K562 (cell line): ENCODE measurements around the gene KAT6B. TPM values are rescaled to one million over a fixed set of nuclear protein-coding genes. Genes with fewer than 3 reads are reported as not detected.

ENCODE experiments used
- ATAC-seq: fragments of 200-7000 bp; cut with Tn5 transposase; 3 replicates; pipeline ENCODE4 v1.9.1; 2020; ENCODE audit warnings: moderate library complexity
- BruUV-seq: library from RNA; stranded (reverse); fragments of 400-500 nt; replicated peaks from 2 replicates; lab custom pipeline; 2021; lab: Mats Ljungman, UMichigan
- CTCF ChIA-PET: fragments of 300-600 bp; formaldehyde crosslinking; extraction: SDS; loops from one replicate; lab custom pipeline; 2021; ENCODE audit warnings: low intra/inter-chr PET ratio; lab: Yijun Ruan, JAX
- POLR2A ChIA-PET: fragments of 300-600, 350-650 bp; sonication (Branson Sonifier 250); formaldehyde crosslinking; extraction: SDS; loops from one replicate; lab custom pipeline; 2021; ENCODE audit warnings: antibody characterized with exemption, inconsistent platforms; lab: Yijun Ruan, JAX
- DNase-seq, 4 experiments: peaks; one replicate each; pipeline versions ENCODE4 v3.0.0 to v3.0.0-alpha.2; 2011 to 2018; ENCODE audit warnings: low spot score in 3 of 4, mixed read lengths in 3 of 4; ENCODE audit errors: extremely low read depth in 1 of 4
- FAIRE-seq: peaks from 2 replicates; lab custom pipeline; 2011; peaks lifted over from hg19 to GRCh38; lab: Jason Lieb, UNC
- H2AFZ ChIP-seq: 2 replicates; pipeline ENCODE4 v1.6.0; 2011; ENCODE audit warnings: low read depth, low read length, control low read depth, inconsistent platforms
- H3K27ac ChIP-seq: fragments of 200-600 bp; 3 replicates; pipeline ENCODE4 v1.8.0; 2011; ENCODE audit warnings: low read depth, mild to moderate bottlenecking, control low read depth, inconsistent platforms, low read length, moderate library complexity, mixed read lengths; ENCODE audit errors: extremely low read depth
- H3K27me3 ChIP-seq, 2 experiments: fragments of 300-600 bp in 1 of 2; 2 replicates in 1 of 2; 3 replicates in 1 of 2; pipeline versions ENCODE4 v1.6.0 to v1.8.0; 2011; ENCODE audit warnings: inconsistent platforms in 2 of 2, low read length in 2 of 2, mild to moderate bottlenecking in 1 of 2, mixed read lengths in 1 of 2, moderate library complexity in 1 of 2; ENCODE audit not compliant: control insufficient read depth in 2 of 2, insufficient read depth in 2 of 2
- H3K36me3 ChIP-seq: fragments of 300-600 bp; 3 replicates; pipeline ENCODE4 v1.8.0; 2011; ENCODE audit warnings: mild to moderate bottlenecking, low read length, inconsistent platforms; ENCODE audit not compliant: control insufficient read depth, insufficient read depth
- H3K4me1 ChIP-seq, 2 experiments: fragments of 200-600 bp in 1 of 2; replicated peaks in 1 of 2; 2 replicates in 1 of 2; 3 replicates in 1 of 2; pipeline versions ENCODE4 v1.5.1 to v1.8.0; 2011; ENCODE audit warnings: inconsistent platforms in 2 of 2, low read length in 2 of 2, mild to moderate bottlenecking in 1 of 2, mixed read lengths in 1 of 2, moderate library complexity in 1 of 2; ENCODE audit not compliant: control insufficient read depth in 2 of 2, insufficient read depth in 2 of 2
- H3K4me2 ChIP-seq: 2 replicates; pipeline ENCODE4 v1.6.1; 2011; ENCODE audit warnings: low read length, control low read depth, inconsistent platforms, mixed read lengths; ENCODE audit not compliant: insufficient read depth
- H3K4me3 ChIP-seq: fragments of 200-600 bp; sonication (generic), shearing (Covaris generic); 2 replicates; pipeline ENCODE4 v1.5.1; 2016; ENCODE audit warnings: control low read depth, inconsistent platforms
- H3K79me2 ChIP-seq: fragments of 200-600 bp; 3 replicates; pipeline ENCODE4 v1.8.0; 2011; ENCODE audit warnings: low read length, inconsistent platforms; ENCODE audit not compliant: control insufficient read depth, insufficient read depth
- H3K9ac ChIP-seq, 2 experiments: 2 replicates each; pipeline versions ENCODE4 v1.6.0 to v1.6.1; 2011; ENCODE audit warnings: low read depth in 2 of 2, low read length in 2 of 2, control low read depth in 1 of 2, inconsistent platforms in 1 of 2, mild to moderate bottlenecking in 1 of 2, mixed read lengths in 1 of 2; ENCODE audit not compliant: insufficient read depth in 1 of 2
- H3K9me1 ChIP-seq: one replicate; pipeline ENCODE4 v1.6.0; 2011; ENCODE audit warnings: inconsistent platforms, mild to moderate bottlenecking, low read length, moderate library complexity; ENCODE audit not compliant: control insufficient read depth, insufficient read depth
- H3K9me3 ChIP-seq: replicated peaks from 2 replicates; pipeline ENCODE4 v1.5.1; 2011; ENCODE audit warnings: low read depth, low read length, inconsistent platforms; ENCODE audit not compliant: control insufficient read depth, insufficient read depth
- H4K20me1 ChIP-seq: replicated peaks from 2 replicates; pipeline ENCODE4 v1.6.1; 2011; ENCODE audit warnings: low read length, inconsistent platforms, mixed read lengths; ENCODE audit not compliant: control insufficient read depth, insufficient read depth
- ZNF24 ChIP-seq: fragments of 450-650 bp; IDR thresholded peaks from 2 replicates; pipeline ENCODE4 v1.6.1; 2016
- WGBS: fragments of 100-300 bp; shearing (Covaris generic); methylation state at CpG from one replicate; pipeline ENCODE4 v1.1.6; 2016; ENCODE audit warnings: low coverage, mixed read lengths; ENCODE audit not compliant: insufficient coverage; ENCODE audit errors: missing lambda C conversion rate; 5-methylcytosine and 5-hydroxymethylcytosine counted together
- in situ Hi-C: fragments of 300-500 bp; cut with MboI; formaldehyde crosslinking; loops from 4 replicates; pipeline ENCODE4 v1.15.0; 2018; ENCODE audit warnings: inconsistent platforms, mixed read lengths
- intact Hi-C: fragments of 100-400 bp; cut with micrococcal nuclease; formaldehyde crosslinking; loops from 2 replicates; pipeline ENCODE4 v1.14.2; 2022
- polyA plus RNA-seq, 8 experiments: library from polyadenylated mRNA; depleted of rRNA in 4 of 8; stranded (reverse) in 5 of 8; unstranded in 3 of 8; fragments of >200 nt; fragmentation: Nextera tagmentation in 2 of 8; fragmentation: Illumina TruSeq in 1 of 8; extraction: Ambion mirVana in 2 of 8; extraction: Trizol in 1 of 8; gene quantifications; 2 replicates each; pipeline versions ENCODE4 v1.2.1 to v1.2.3, GENCODE V29; 2011 to 2014; ENCODE audit warnings: inconsistent platforms in 1 of 8, missing spikeins in 1 of 8
- total RNA-seq, 7 experiments: library from RNA; depleted of rRNA in 6 of 7; stranded (reverse); fragments of >200 nt in 6 of 7; fragmentation: Illumina TruSeq in 2 of 7; extraction: Trizol in 2 of 7; gene quantifications; 2 replicates each; pipeline versions ENCODE4 v1.2.1 to v1.2.3, GENCODE V29; 2011 to 2021; ENCODE audit warnings: low replicate concordance in 1 of 7
- TF ChIP-seq, protein P1 (sequence below): fragments of 250-450 bp; sonication (Bioruptor Pico); IDR thresholded peaks from 2 replicates; pipeline ENCODE4 v1.5.0; 2020; ENCODE audit warnings: mild to moderate bottlenecking

The KAT6B gene
- total and polyA plus RNA-seq, 9 of the 15 experiments (the other 6 are each of a cell fraction or from before 2014, with no cell fraction given): 1.4 to 9.2 (median 6.8) TPM

DNA sequence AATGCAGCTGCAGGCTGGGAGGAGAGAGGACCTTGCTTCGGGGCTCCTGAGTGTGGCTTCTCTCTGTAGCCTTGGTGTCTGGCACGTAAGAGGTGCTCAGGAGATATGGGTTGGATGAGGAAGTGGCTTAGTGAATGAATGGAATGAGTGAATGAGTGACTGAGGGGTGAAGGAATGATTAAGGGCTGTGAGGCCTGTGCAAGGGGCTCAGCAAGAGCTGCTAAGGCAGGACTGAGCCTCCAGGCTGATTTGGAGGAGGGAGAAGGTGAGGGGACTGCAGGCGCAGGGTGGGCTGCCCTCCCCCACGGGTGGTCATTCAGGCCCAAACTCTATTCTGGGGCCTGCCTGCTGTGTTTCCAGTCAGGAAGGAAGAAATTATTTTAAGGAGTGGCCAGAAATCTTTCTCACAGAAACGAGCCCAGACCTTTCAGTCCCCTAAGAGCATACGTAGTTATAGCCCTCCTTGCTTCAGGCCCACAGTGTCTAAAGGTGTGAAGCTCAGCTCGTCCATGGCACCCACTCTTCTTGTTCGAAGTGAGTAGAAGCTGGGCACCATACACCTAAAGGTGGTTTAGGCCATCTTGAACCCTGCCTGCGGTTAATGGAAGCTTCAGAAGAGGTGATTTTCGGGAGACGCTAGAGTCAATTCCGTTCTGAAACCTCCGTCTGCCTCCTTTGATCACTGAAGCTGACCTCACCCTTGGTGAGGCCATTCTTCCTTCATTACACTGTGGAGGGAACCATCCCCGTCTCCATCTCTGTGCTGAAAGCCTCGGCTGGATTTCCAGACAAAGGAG is 235.5 kb downstream of the KAT6B start:
- intact Hi-C loops (no loop called here), in situ Hi-C loops (no loop called here)
- CTCF ChIA-PET: no interaction called here
- FAIRE-seq (no peak), ATAC-seq (no peak; the same call in 1 of the 3 replicates), DNase-seq (no peak)
- POLR2A ChIA-PET: interaction anchor here (0.6 to 2.0 kb wide), 4 partner anchors 8 to 695 kb away, joined by 3 to 9 read pairs (median 5); no protein-coding TSS in a partner anchor
- no peaks in the 10 kb centered on the region for H3K27me3 ChIP-seq
- no peak overlapping the region for H3K4me3 ChIP-seq
- H4K20me1 ChIP-seq: no peaks in the 10 kb centered on the region
- peak overlapping the region; percentile 68 for H2AFZ ChIP-seq
- TF ChIP-seq, protein P1, sequence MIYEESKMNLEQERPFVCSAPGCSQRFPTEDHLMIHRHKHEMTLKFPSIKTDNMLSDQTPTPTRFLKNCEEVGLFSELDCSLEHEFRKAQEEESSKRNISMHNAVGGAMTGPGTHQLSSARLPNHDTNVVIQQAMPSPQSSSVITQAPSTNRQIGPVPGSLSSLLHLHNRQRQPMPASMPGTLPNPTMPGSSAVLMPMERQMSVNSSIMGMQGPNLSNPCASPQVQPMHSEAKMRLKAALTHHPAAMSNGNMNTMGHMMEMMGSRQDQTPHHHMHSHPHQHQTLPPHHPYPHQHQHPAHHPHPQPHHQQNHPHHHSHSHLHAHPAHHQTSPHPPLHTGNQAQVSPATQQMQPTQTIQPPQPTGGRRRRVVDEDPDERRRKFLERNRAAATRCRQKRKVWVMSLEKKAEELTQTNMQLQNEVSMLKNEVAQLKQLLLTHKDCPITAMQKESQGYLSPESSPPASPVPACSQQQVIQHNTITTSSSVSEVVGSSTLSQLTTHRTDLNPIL (CRISPR knock-in tag): no peak
- peak; percentile 90 for TF ChIP-seq ZNF24
- H3K9me3 ChIP-seq: no peaks in the 10 kb centered on the region
- no peaks in the 10 kb centered on the region for H3K9me1 ChIP-seq
- H3K9ac ChIP-seq: no peak overlapping the region
- H3K79me2 ChIP-seq: no peaks in the 10 kb centered on the region
- no peak overlapping the region for H3K4me2 ChIP-seq
- peaks cover 0 to 9% of the 10 kb centered on the region in 2 experiments; a peak in 2 of 5 replicates for H3K4me1 ChIP-seq
- no peaks in the 10 kb centered on the region for H3K36me3 ChIP-seq
- no TSS peak for BruUV-seq
- WGBS: 47% methylated on average over 14 of the region's 15 CpGs
- no peak overlapping the region for H3K27ac ChIP-seq
